ENCODE results near the gene PAPPA2. TPM values are rescaled to one million over a fixed set of nuclear protein-coding genes. Genes with fewer than 3 reads are reported as not detected.

Gene PAPPA2
- total and polyA plus RNA-seq, 4 experiments from 2014 or later = not detected

- ChIA-PET POLR2A (ENCODE audit: partially characterized antibody) (no interaction called here), CTCF (ENCODE audit: partially characterized antibody) (no interaction called here)
- no peaks in the 10 kb centered on the region for H3K27me3 ChIP-seq (ENCODE audit: insufficient read depth, low read length)
- no peak overlapping the region for H3K4me3 ChIP-seq (ENCODE audit: low read length in 2 of 2)
- H3K27me3 Mint-ChIP-seq = no peaks in the 10 kb centered on the region
- H3K27ac Mint-ChIP-seq = no peak overlapping the region
- DNase-seq = no peak
- no peaks in the 10 kb centered on the region for H3K36me3 Mint-ChIP-seq
- no peak overlapping the region for H3K27ac ChIP-seq (ENCODE audit: low read depth, low read length)
- no peaks in the 10 kb centered on the region for H3K36me3 ChIP-seq (ENCODE audit: insufficient read depth, low read length)
- no peak overlapping the region for H3K4me3 Mint-ChIP-seq
- H3K4me1 ChIP-seq (ENCODE audit: insufficient read depth, low read length) = no peaks in the 10 kb centered on the region
- peaks cover 0 to 3% (median 0%) of the 10 kb centered on the region in 8 donors for H3K9me3 Mint-ChIP-seq
- H3K4me1 Mint-ChIP-seq = no peaks in the 10 kb centered on the region
- H3K9me3 ChIP-seq (ENCODE audit: control insufficient read depth in 1 of 2, low read length in 2 of 2) = no peaks in the 10 kb centered on the region
- intact Hi-C loops (cut with micrococcal nuclease) = no loop called here
These were observed 392.1 kb downstream of the PAPPA2 start for GRCh38 chr1:176854758-176855745.

DNA sequence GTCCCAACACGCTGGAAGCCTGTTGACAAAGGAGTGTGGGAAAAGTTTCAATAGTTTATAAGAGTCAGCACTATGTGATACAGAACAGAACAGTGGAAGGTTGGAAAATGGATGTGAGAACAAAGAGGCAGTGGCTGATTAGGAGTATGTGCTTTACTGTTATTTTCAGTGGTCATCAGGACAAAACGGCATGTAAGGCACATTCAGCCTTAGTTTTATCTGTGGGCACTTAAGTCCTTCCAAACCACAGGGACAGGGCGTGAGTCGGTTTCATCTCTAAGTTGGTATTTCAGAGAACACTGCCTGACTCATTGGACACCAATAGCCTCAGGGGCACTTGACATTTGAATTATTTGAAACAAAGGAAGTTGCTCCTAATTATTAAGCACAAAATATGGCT, 394.7 kb downstream of the PAPPA2 start:
- no peak overlapping the region for H3K27ac Mint-ChIP-seq
- H3K4me3 Mint-ChIP-seq = no peak overlapping the region
- H3K9me3 Mint-ChIP-seq = peaks cover 0 to 4% (median 0%) of the 10 kb centered on the region in 8 donors
- Histone ChIP-seq H3K9me3 (ENCODE audit: control insufficient read depth in 1 of 2, low read length in 2 of 2) (no peaks in the 10 kb centered on the region), H3K4me1 (ENCODE audit: insufficient read depth, low read length) (no peaks in the 10 kb centered on the region), H3K36me3 (ENCODE audit: insufficient read depth, low read length) (no peaks in the 10 kb centered on the region), H3K27me3 (ENCODE audit: insufficient read depth, low read length) (no peaks in the 10 kb centered on the region), H3K27ac (ENCODE audit: low read depth, low read length) (no peak overlapping the region), H3K4me3 (ENCODE audit: low read length in 2 of 2) (no peak overlapping the region)
- CTCF ChIA-PET (ENCODE audit: partially characterized antibody) = no interaction called here
- H3K36me3 Mint-ChIP-seq = no peaks in the 10 kb centered on the region
- H3K4me1 Mint-ChIP-seq = no peaks in the 10 kb centered on the region
- intact Hi-C loops (cut with micrococcal nuclease) = no loop called here
- DNase-seq = no peak
- POLR2A ChIA-PET (ENCODE audit: partially characterized antibody) = no interaction called here
- H3K27me3 Mint-ChIP-seq = no peaks in the 10 kb centered on the region

DNA sequence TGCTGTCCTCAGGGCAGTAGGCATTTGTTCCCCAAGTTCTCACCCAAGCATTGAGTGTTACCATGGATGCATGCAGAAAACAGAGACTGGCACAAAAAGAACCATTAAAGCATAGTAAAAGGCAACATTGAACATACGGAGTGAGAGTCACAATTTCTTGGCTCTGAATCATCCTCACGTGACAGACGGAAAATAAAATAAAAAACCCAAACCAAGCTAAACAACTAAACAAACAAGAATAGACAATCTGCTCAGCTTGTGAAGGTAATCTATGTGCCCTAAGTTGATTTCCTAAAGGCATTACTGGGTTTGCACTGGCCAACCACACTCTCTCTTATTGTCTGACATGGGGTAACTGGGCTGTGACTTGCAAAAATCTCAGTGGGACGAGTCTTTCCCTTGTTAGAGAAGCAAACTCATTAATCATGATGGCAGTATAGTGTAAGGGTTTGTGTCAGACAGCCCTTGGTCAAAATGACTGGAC, 395.5 kb downstream of the PAPPA2 start:
- Histone ChIP-seq H3K4me3 (ENCODE audit: low read length in 2 of 2) (no peak overlapping the region), H3K4me1 (ENCODE audit: insufficient read depth, low read length) (no peaks in the 10 kb centered on the region), H3K27ac (ENCODE audit: low read depth, low read length) (no peak overlapping the region), H3K9me3 (ENCODE audit: control insufficient read depth in 1 of 2, low read length in 2 of 2) (no peaks in the 10 kb centered on the region), H3K36me3 (ENCODE audit: insufficient read depth, low read length) (no peaks in the 10 kb centered on the region), H3K27me3 (ENCODE audit: insufficient read depth, low read length) (no peaks in the 10 kb centered on the region)
- intact Hi-C loops (cut with micrococcal nuclease) = no loop called here
- no peak overlapping the region for H3K4me3 Mint-ChIP-seq
- H3K4me1 Mint-ChIP-seq = no peaks in the 10 kb centered on the region
- DNase-seq = no peak
- POLR2A ChIA-PET (ENCODE audit: partially characterized antibody) = no interaction called here
- CTCF ChIA-PET (ENCODE audit: partially characterized antibody) = no interaction called here
- peaks cover 0 to 4% (median 0%) of the 10 kb centered on the region in 8 donors for H3K9me3 Mint-ChIP-seq
- H3K27me3 Mint-ChIP-seq = no peaks in the 10 kb centered on the region
- no peaks in the 10 kb centered on the region for H3K36me3 Mint-ChIP-seq
- no peak overlapping the region for H3K27ac Mint-ChIP-seq

- no peaks in the 10 kb centered on the region for H3K36me3 ChIP-seq (ENCODE audit: insufficient read depth, low read length)
- H3K9me3 ChIP-seq (ENCODE audit: control insufficient read depth in 1 of 2, low read length in 2 of 2) = no peaks in the 10 kb centered on the region
- H3K4me3 Mint-ChIP-seq = no peak overlapping the region
- ChIA-PET POLR2A (ENCODE audit: partially characterized antibody) (no interaction called here), CTCF (ENCODE audit: partially characterized antibody) (no interaction called here)
- H3K27me3 ChIP-seq (ENCODE audit: insufficient read depth, low read length) = no peaks in the 10 kb centered on the region
- intact Hi-C loops (cut with micrococcal nuclease) = no loop called here
- no peak overlapping the region for H3K4me3 ChIP-seq (ENCODE audit: low read length in 2 of 2)
- no peaks in the 10 kb centered on the region for H3K4me1 Mint-ChIP-seq
- no peaks in the 10 kb centered on the region for H3K36me3 Mint-ChIP-seq
- H3K4me1 ChIP-seq (ENCODE audit: insufficient read depth, low read length) = no peaks in the 10 kb centered on the region
- H3K27ac ChIP-seq (ENCODE audit: low read depth, low read length) = no peak overlapping the region
- H3K27me3 Mint-ChIP-seq = peaks cover 0 to 3% of the 10 kb centered on the region in 2 donors
- peaks cover 0 to 4% (median under 1%) of the 10 kb centered on the region in 8 donors for H3K9me3 Mint-ChIP-seq
- no peak overlapping the region for H3K27ac Mint-ChIP-seq
- DNase-seq = no peak
These were observed 400.6 kb downstream of the PAPPA2 start for GRCh38 chr1:176863613-176864012.

DNA sequence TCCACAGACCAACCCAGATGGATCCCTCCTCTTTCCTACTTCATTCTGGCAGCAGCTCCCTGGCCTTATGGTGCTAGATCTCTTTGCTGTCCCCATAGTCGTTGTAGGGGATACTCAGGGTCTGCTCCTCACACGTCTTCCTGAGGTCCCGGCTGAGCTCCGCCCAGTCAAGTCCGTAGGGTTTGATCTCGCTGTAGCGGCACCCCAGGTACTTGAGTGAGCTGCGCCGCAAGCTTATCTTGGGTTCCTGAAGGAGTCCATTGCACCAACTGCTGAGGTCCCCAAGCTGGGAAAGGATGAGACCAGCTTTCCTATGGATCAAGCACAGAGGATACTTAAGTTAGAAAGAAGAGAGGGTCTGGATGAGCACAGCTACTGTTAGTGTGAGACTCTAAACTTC, 401.2 kb downstream of the PAPPA2 start:
- no peaks in the 10 kb centered on the region for H3K36me3 Mint-ChIP-seq
- H3K9me3 Mint-ChIP-seq = peaks cover 0 to 4% (median under 1%) of the 10 kb centered on the region in 8 donors
- no peak overlapping the region for H3K27ac Mint-ChIP-seq
- H3K27ac ChIP-seq (ENCODE audit: low read depth, low read length) = no peak overlapping the region
- H3K27me3 ChIP-seq (ENCODE audit: insufficient read depth, low read length) = no peaks in the 10 kb centered on the region
- ChIA-PET POLR2A (ENCODE audit: partially characterized antibody) (no interaction called here), CTCF (ENCODE audit: partially characterized antibody) (no interaction called here)
- H3K4me3 Mint-ChIP-seq = no peak overlapping the region
- H3K27me3 Mint-ChIP-seq = peaks cover 0 to 3% of the 10 kb centered on the region in 2 donors
- H3K4me1 ChIP-seq (ENCODE audit: insufficient read depth, low read length) = no peaks in the 10 kb centered on the region
- no peaks in the 10 kb centered on the region for H3K36me3 ChIP-seq (ENCODE audit: insufficient read depth, low read length)
- no peak overlapping the region for H3K4me3 ChIP-seq (ENCODE audit: low read length in 2 of 2)
- intact Hi-C loops (cut with micrococcal nuclease) = no loop called here
- no peak for DNase-seq
- H3K4me1 Mint-ChIP-seq = no peaks in the 10 kb centered on the region
- H3K9me3 ChIP-seq (ENCODE audit: control insufficient read depth in 1 of 2, low read length in 2 of 2) = no peaks in the 10 kb centered on the region

- H3K27ac Mint-ChIP-seq = no peak overlapping the region
- H3K27ac ChIP-seq (ENCODE audit: low read depth, low read length) = no peak overlapping the region
- ChIA-PET POLR2A (ENCODE audit: partially characterized antibody) (no interaction called here), CTCF (ENCODE audit: partially characterized antibody) (no interaction called here)
- no peak for DNase-seq
- H3K36me3 ChIP-seq (ENCODE audit: insufficient read depth, low read length) = no peaks in the 10 kb centered on the region
- no peaks in the 10 kb centered on the region for H3K4me1 ChIP-seq (ENCODE audit: insufficient read depth, low read length)
- H3K27me3 Mint-ChIP-seq = peaks cover 0 to 3% of the 10 kb centered on the region in 2 donors
- no peak overlapping the region for H3K4me3 Mint-ChIP-seq
- peaks cover 0 to 5% (median under 1%) of the 10 kb centered on the region in 8 donors for H3K9me3 Mint-ChIP-seq
- H3K36me3 Mint-ChIP-seq = no peaks in the 10 kb centered on the region
- no peaks in the 10 kb centered on the region for H3K4me1 Mint-ChIP-seq
- no peaks in the 10 kb centered on the region for H3K9me3 ChIP-seq (ENCODE audit: control insufficient read depth in 1 of 2, low read length in 2 of 2)
- H3K27me3 ChIP-seq (ENCODE audit: insufficient read depth, low read length) = no peaks in the 10 kb centered on the region
- intact Hi-C loops (cut with micrococcal nuclease) = no loop called here
- H3K4me3 ChIP-seq (ENCODE audit: low read length in 2 of 2) = no peak overlapping the region
These were observed 403.2 kb downstream of the PAPPA2 start for GRCh38 chr1:176866011-176866714.

- Mint-ChIP-seq H3K36me3 (no peaks in the 10 kb centered on the region), H3K4me1 (no peaks in the 10 kb centered on the region), H3K27me3 (peaks cover 2 to 3% of the 10 kb centered on the region in 2 donors), H3K27ac (peak overlapping the region in 1 of 7 donors; percentile 7), H3K4me3 (no peak overlapping the region), H3K9me3 (peaks cover 0 to 7% (median 0%) of the 10 kb centered on the region in 8 donors)
- Histone ChIP-seq H3K4me3 (ENCODE audit: low read length in 2 of 2) (no peak overlapping the region), H3K36me3 (ENCODE audit: insufficient read depth, low read length) (no peaks in the 10 kb centered on the region), H3K27ac (ENCODE audit: low read depth, low read length) (no peak overlapping the region), H3K9me3 (ENCODE audit: control insufficient read depth in 1 of 2, low read length in 2 of 2) (no peaks in the 10 kb centered on the region), H3K27me3 (ENCODE audit: insufficient read depth, low read length) (no peaks in the 10 kb centered on the region), H3K4me1 (ENCODE audit: insufficient read depth, low read length) (no peaks in the 10 kb centered on the region)
- POLR2A ChIA-PET (ENCODE audit: partially characterized antibody) = no interaction called here
- CTCF ChIA-PET (ENCODE audit: partially characterized antibody) = no interaction called here
- intact Hi-C loops (cut with micrococcal nuclease) = no loop called here
- DNase-seq = no peak
These were observed 406.6 kb downstream of the PAPPA2 start for GRCh38 chr1:176869577-176869976.

Measured in CD4-positive, alpha-beta memory T cell (primary cell).